Measurements from ENCODE around the gene PPP1R27. TPM values are rescaled to one million over a fixed set of nuclear protein-coding genes. Genes with fewer than 3 reads are reported as not detected.

PPP1R27 gene
- total RNA-seq, 1 donor from 2014 or later: not detected

DNA sequence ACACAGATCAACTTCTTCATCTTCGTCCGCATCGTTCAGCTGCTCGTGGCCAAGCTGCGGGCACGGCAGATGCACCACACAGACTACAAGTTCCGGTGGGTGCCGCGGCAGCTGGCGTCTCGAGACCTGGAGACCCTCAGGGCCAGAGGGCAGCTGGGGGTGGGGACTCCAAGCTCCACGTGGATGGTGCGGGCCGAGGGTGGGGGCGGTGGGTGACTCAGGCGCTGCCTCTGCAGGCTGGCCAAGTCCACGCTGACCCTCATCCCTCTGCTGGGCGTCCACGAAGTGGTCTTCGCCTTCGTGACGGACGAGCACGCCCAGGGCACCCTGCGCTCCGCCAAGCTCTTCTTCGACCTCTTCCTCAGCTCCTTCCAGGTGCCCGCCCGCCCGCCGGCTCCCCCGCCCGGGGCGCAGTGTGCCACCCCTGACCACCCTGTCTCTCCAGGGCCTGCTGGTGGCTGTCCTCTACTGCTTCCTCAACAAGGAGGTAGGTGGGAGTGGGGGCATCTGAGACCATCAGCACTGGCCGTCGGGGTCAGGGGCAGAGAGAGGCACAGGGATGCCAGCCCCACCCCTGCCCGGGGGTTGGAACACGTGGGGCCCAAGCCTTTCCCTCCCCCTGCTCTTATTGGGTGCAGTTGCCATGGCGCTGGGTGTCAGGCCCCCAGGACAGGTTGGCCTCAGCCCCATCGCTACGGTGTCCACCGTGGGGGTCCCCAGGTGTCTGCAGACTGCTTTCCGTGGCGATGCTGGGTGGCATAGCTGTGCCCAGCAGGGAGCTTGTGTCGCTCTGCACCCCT, 22.1 kb downstream of the PPP1R27 start:
- Histone ChIP-seq H3K4me3 (ENCODE audit: low read depth, low read length) (no peak overlapping the region), H3K36me3 (ENCODE audit: control insufficient read depth, insufficient read depth, low read length) (no peaks in the 10 kb centered on the region), H3K27me3 (ENCODE audit: control insufficient read depth, insufficient read depth, low read length) (peaks cover 2% of the 10 kb centered on the region)
- TF ChIP-seq, protein P1, sequence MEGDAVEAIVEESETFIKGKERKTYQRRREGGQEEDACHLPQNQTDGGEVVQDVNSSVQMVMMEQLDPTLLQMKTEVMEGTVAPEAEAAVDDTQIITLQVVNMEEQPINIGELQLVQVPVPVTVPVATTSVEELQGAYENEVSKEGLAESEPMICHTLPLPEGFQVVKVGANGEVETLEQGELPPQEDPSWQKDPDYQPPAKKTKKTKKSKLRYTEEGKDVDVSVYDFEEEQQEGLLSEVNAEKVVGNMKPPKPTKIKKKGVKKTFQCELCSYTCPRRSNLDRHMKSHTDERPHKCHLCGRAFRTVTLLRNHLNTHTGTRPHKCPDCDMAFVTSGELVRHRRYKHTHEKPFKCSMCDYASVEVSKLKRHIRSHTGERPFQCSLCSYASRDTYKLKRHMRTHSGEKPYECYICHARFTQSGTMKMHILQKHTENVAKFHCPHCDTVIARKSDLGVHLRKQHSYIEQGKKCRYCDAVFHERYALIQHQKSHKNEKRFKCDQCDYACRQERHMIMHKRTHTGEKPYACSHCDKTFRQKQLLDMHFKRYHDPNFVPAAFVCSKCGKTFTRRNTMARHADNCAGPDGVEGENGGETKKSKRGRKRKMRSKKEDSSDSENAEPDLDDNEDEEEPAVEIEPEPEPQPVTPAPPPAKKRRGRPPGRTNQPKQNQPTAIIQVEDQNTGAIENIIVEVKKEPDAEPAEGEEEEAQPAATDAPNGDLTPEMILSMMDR (IDR thresholded peaks at IDR 0.05; ENCODE audit: insufficient read depth, low read length, severe bottlenecking): no peak
- DNase-seq (ENCODE audit: low read depth) (no peak), FAIRE-seq (no peak)

DNA sequence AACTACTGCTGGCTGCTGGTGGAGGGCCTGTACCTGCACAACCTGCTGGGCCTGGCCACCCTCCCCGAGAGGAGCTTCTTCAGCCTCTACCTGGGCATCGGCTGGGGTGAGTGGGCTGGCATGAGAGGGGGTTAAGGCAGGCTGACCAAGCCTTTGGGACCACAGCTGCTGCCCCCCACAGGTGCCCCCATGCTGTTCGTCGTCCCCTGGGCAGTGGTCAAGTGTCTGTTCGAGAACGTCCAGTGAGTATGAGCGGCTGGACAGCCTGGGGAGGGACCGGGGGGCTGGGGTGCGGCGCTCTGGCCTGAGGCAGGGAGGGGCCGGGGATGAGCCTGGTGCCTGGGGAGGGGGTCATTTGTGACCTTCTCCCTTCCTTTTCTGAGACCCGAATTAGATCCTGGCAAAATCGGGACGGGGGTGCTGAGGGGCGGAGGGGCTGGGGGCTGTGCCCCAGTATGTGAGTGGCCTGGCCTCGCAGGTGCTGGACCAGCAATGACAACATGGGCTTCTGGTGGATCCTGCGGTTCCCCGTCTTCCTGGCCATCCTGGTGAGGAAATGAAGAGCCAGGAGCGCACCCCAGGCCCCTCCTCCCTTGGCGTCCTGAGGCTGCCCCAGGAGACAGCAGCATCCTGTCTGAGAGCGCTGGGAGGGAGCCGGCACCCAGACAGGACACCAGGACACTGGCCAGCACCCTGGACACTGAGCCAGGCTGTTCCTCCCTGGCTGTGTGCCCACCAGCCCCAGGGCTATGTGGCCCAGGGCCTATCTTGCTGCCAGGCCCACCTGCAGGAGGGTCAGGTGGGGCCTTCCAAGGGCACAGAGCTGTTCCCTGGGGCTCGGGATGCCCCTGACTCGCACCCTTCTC, 22.9 kb downstream of the PPP1R27 start:
- Histone ChIP-seq H3K36me3 (ENCODE audit: control insufficient read depth, insufficient read depth, low read length) (no peaks in the 10 kb centered on the region), H3K4me3 (ENCODE audit: low read depth, low read length) (no peak overlapping the region), H3K27me3 (ENCODE audit: control insufficient read depth, insufficient read depth, low read length) (peaks cover 5% of the 10 kb centered on the region)
- DNase-seq (ENCODE audit: low read depth) (no peak), FAIRE-seq (no peak)
- TF ChIP-seq, protein P1 (IDR thresholded peaks at IDR 0.05; ENCODE audit: insufficient read depth, low read length, severe bottlenecking): no peak

DNA sequence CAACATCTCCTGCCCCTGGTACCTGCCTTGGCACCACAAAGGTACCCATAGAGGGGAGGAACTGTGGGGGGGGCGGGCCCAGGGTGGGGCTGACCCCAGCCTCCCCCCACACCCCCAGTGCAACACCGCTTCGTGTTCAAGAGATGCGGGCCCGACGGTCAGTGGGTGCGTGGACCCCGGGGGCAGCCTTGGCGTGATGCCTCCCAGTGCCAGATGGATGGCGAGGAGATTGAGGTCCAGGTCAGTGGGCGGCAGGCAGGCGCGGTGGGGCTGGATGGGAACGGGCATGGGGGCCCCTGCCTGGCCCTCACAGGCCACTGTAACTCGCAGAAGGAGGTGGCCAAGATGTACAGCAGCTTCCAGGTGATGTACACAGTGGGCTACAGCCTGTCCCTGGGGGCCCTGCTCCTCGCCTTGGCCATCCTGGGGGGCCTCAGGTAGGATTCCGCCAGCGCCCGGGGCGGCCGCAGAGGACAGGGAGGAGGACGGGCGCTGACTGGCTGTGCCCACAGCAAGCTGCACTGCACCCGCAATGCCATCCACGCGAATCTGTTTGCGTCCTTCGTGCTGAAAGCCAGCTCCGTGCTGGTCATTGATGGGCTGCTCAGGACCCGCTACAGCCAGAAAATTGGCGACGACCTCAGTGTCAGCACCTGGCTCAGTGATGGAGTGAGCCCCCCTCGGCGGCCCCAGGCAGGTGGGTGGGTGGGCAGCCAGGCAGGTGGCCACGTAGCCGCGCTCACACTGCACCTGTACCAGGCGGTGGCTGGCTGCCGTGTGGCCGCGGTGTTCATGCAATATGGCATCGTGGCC, 23.8 kb downstream of the PPP1R27 start:
- TF ChIP-seq, protein P1 (IDR thresholded peaks at IDR 0.05; ENCODE audit: insufficient read depth, low read length, severe bottlenecking): no peak
- Histone ChIP-seq H3K27me3 (ENCODE audit: control insufficient read depth, insufficient read depth, low read length) (peaks cover 12% of the 10 kb centered on the region), H3K36me3 (ENCODE audit: control insufficient read depth, insufficient read depth, low read length) (no peaks in the 10 kb centered on the region), H3K4me3 (ENCODE audit: low read depth, low read length) (no peak overlapping the region)
- DNase-seq (ENCODE audit: low read depth): no peak
- no peak for FAIRE-seq

DNA sequence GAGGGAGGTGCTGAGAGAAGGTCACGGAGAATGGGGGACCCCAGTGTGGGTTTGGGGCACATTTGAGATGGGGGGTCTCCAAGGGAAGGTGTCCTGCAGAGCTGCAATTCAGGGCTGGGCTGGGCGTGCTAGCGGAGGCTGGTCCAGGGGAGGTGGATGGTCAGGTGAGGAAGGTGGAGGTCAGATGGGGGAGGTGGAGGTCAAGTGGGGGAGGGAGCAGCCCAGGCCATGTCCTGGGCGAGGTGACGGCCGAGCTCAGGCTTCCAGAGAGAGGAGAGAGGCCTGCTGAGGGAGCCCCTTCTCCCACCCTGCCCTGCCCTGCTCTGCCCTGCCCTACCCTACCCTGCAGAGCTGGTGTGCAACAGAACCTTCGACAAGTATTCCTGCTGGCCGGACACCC, 24.4 kb downstream of the PPP1R27 start:
- Histone ChIP-seq H3K4me3 (ENCODE audit: low read depth, low read length) (no peak overlapping the region), H3K27me3 (ENCODE audit: control insufficient read depth, insufficient read depth, low read length) (peaks cover 17% of the 10 kb centered on the region), H3K36me3 (ENCODE audit: control insufficient read depth, insufficient read depth, low read length) (no peaks in the 10 kb centered on the region)
- TF ChIP-seq, protein P1 (IDR thresholded peaks at IDR 0.05; ENCODE audit: insufficient read depth, low read length, severe bottlenecking): no peak
- FAIRE-seq: no peak
- no peak for DNase-seq (ENCODE audit: low read depth)

DNA sequence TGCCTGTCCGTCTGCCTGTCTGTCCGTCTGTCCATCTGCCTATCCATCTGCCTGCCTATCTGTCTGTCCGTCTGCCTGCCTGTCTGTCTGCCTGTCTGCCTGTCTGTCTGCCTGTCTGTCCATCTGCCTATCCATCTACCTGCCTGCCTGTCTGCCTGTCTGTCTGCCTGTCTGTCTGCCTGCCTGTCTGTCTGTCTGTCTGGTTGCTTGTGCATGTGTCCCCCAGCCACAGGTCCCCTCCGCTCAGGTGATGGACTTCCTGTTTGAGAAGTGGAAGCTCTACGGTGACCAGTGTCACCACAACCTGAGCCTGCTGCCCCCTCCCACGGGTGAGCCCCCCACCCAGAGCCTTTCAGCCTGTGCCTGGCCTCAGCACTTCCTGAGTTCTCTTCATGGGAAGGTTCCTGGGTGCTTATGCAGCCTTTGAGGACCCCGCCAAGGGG, 25.3 kb downstream of the PPP1R27 start:
- Histone ChIP-seq H3K4me3 (ENCODE audit: low read depth, low read length) (no peak overlapping the region), H3K27me3 (ENCODE audit: control insufficient read depth, insufficient read depth, low read length) (peaks cover 19% of the 10 kb centered on the region), H3K36me3 (ENCODE audit: control insufficient read depth, insufficient read depth, low read length) (no peaks in the 10 kb centered on the region)
- no peak for FAIRE-seq
- TF ChIP-seq, protein P1 (IDR thresholded peaks at IDR 0.05; ENCODE audit: insufficient read depth, low read length, severe bottlenecking): no peak
- no peak for DNase-seq (ENCODE audit: low read depth)

Data from bronchial epithelial cell (primary cell).